ENCODE data around the gene CACNG8.
A peak's percentile ranks its signal among the peaks of the same experiment; 100 is the strongest.

CACNG8 gene

DNA sequence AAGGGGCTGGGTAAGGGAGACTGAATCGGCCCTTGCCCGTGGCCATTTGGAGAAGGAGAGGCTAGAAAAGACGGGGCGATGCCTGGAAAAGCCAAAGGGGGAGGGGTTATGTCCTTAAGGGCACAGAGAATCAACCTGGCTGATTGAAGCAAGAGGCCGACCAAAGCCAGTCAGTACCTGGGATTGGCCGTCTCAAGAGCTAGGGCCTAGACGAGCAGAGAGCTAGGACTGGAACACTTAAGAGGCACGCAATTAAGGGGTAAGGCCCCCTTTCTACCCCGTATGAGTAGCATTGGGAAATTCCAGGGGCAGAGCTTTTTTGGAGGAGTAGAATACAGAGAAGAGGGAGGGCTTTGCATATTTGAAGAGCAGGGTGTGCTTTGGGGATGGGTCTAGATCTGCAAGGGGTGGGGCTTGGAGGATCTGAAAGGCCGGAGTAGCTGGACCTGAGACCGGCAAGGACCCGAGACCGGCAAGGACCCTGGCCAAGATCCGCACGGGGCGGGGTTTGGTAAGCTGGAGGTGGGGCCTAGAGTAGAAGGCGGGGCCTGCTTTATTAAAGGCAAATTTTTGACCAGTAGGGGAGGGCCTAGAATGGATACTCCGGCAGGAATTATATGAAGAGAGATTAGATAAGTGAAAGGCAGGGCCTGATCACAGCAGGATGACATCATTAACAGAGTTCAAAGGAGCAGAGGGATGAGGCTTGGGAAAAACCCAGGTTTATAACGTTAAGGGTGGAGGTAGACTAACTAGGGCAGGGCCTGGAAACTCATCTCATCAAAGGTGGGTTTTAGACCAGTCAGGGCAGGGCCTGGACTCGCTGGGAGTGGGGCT lies 18.0 kb downstream of the CACNG8 start (continued):
- TF ChIP-seq, protein P1, sequence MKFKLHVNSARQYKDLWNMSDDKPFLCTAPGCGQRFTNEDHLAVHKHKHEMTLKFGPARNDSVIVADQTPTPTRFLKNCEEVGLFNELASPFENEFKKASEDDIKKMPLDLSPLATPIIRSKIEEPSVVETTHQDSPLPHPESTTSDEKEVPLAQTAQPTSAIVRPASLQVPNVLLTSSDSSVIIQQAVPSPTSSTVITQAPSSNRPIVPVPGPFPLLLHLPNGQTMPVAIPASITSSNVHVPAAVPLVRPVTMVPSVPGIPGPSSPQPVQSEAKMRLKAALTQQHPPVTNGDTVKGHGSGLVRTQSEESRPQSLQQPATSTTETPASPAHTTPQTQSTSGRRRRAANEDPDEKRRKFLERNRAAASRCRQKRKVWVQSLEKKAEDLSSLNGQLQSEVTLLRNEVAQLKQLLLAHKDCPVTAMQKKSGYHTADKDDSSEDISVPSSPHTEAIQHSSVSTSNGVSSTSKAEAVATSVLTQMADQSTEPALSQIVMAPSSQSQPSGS (tag by site-specific recombination; IDR thresholded peaks at IDR 0.05; ENCODE audit: low read depth): peak; percentile 97
- TF ChIP-seq, protein P2, sequence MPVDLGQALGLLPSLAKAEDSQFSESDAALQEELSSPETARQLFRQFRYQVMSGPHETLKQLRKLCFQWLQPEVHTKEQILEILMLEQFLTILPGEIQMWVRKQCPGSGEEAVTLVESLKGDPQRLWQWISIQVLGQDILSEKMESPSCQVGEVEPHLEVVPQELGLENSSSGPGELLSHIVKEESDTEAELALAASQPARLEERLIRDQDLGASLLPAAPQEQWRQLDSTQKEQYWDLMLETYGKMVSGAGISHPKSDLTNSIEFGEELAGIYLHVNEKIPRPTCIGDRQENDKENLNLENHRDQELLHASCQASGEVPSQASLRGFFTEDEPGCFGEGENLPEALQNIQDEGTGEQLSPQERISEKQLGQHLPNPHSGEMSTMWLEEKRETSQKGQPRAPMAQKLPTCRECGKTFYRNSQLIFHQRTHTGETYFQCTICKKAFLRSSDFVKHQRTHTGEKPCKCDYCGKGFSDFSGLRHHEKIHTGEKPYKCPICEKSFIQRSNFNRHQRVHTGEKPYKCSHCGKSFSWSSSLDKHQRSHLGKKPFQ (tag by site-specific recombination; IDR thresholded peaks at IDR 0.05): no peak
- TF ChIP-seq KLF8 (tag by site-specific recombination; IDR thresholded peaks at IDR 0.05): 0 out of 2 replicates have a peak, but pooled peaks have one; percentile 60
- peak; percentile 72 for TF ChIP-seq ZXDB (tag by site-specific recombination; IDR thresholded peaks at IDR 0.05)
- peak; percentile 79; the same call in 1 of the 2 replicates for TF ChIP-seq ZFP69B (tag by site-specific recombination; IDR thresholded peaks at IDR 0.05)
- peak; percentile 99 for TF ChIP-seq ZNF341 (tag by site-specific recombination; IDR thresholded peaks at IDR 0.05; ENCODE audit: low read depth)

DNA sequence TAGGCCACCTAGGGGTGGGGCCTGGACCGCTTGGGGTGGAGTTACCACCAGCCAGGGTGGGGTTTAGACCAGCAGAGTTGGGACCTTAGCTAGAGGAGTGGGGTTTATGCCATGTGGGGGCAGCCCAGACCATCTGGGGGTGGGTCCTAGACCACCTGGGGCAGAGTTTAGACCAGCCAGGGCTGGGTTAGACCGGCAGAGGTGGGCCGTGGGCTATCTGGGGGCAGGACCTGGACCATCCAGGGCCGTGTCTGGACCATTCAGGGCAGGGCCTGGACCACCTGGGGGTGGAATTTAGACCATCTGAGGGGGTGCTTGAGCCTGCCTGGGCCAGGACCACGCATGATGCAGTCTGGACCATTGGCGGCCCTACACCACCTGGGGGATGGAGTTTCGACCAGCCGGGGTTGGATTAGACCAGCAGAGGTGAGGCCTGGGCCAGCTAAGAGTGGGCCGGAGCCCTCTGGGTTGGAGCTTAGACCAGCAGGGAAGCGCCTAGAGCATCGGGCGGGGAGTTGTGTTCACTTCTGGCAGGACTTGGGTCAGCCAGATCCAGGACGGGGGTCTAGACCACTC lies 18.7 kb downstream of the CACNG8 start:
- Histone ChIP-seq H3K27ac (ENCODE audit: extremely low read depth, low read depth, low read length) (peak overlapping the region; percentile 12; the same call in 1 of the 2 replicates), H3K9me3 (ENCODE audit: control insufficient read depth, insufficient read depth, low read depth, low read length) (no peaks in the 10 kb centered on the region), H3K4me1 (ENCODE audit: control insufficient read depth, insufficient read depth, low read length) (peaks cover 18% of the 10 kb centered on the region), H3K36me3 (ENCODE audit: control insufficient read depth in 2 of 2, insufficient read depth in 1 of 2, low read length in 2 of 2) (no peaks in the 10 kb centered on the region), H3K4me3 (ENCODE audit: low read depth, low read length) (no peak overlapping the region)
- TF ChIP-seq, protein P3, sequence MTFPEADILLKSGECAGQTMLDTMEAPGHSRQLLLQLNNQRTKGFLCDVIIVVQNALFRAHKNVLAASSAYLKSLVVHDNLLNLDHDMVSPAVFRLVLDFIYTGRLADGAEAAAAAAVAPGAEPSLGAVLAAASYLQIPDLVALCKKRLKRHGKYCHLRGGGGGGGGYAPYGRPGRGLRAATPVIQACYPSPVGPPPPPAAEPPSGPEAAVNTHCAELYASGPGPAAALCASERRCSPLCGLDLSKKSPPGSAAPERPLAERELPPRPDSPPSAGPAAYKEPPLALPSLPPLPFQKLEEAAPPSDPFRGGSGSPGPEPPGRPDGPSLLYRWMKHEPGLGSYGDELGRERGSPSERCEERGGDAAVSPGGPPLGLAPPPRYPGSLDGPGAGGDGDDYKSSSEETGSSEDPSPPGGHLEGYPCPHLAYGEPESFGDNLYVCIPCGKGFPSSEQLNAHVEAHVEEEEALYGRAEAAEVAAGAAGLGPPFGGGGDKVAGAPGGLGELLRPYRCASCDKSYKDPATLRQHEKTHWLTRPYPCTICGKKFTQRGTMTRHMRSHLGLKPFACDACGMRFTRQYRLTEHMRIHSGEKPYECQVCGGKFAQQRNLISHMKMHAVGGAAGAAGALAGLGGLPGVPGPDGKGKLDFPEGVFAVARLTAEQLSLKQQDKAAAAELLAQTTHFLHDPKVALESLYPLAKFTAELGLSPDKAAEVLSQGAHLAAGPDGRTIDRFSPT (tag by site-specific recombination; IDR thresholded peaks at IDR 0.05): 0 out of 2 replicates have a peak, but pooled peaks have one; percentile 31
- peak; percentile 64 for TF ChIP-seq GLIS2 (tag by site-specific recombination; IDR thresholded peaks at IDR 0.05)
- no peak for TF ChIP-seq ZNF654 (tag by site-specific recombination; IDR thresholded peaks at IDR 0.05; ENCODE audit: low read depth)
- 0 out of 2 replicates have a peak, but pooled peaks have one; percentile 39 for TF ChIP-seq KLF1 (tag by site-specific recombination; IDR thresholded peaks at IDR 0.05)
- TF ChIP-seq ZNF423 (tag by site-specific recombination; IDR thresholded peaks at IDR 0.05): 0 out of 2 replicates have a peak, but pooled peaks have one; percentile 52
- TF ChIP-seq ZNF76 (tag by site-specific recombination; IDR thresholded peaks at IDR 0.05; ENCODE audit: borderline replicate concordance, low read depth): no peak
- CTCF ChIA-PET: interaction anchor here (0.6 to 1.2 kb wide), 6 partner anchors 16 to 188 kb away, joined by 3 to 7 read pairs (median 4); no protein-coding TSS in a partner anchor
- POLR2A ChIA-PET: interaction anchor here (1.0 to 1.4 kb wide), 2 partner anchors 10 to 156 kb away, joined by 3 to 6 read pairs; partner anchors contain the start of genes CACNG6 and CNOT3

DNA sequence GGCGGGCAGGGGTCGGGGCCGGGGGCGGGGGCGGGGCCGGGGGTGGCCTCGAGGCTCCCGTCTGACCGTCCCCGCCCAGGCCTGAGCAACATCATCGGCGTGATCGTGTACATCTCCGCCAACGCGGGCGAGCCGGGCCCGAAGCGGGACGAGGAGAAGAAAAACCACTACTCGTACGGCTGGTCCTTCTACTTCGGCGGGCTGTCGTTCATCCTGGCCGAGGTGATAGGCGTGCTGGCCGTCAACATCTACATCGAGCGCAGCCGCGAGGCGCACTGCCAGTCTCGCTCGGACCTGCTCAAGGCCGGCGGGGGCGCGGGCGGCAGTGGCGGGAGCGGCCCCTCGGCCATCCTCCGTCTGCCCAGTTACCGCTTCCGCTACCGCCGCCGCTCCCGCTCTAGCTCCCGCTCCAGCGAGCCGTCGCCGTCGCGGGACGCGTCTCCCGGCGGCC lies 19.3 kb downstream of the CACNG8 start:
- no peak overlapping the region for H3K4me3 ChIP-seq (ENCODE audit: low read depth, low read length)
- ChIA-PET POLR2A (no interaction called here), CTCF (no interaction called here)
- TF ChIP-seq, protein P4, sequence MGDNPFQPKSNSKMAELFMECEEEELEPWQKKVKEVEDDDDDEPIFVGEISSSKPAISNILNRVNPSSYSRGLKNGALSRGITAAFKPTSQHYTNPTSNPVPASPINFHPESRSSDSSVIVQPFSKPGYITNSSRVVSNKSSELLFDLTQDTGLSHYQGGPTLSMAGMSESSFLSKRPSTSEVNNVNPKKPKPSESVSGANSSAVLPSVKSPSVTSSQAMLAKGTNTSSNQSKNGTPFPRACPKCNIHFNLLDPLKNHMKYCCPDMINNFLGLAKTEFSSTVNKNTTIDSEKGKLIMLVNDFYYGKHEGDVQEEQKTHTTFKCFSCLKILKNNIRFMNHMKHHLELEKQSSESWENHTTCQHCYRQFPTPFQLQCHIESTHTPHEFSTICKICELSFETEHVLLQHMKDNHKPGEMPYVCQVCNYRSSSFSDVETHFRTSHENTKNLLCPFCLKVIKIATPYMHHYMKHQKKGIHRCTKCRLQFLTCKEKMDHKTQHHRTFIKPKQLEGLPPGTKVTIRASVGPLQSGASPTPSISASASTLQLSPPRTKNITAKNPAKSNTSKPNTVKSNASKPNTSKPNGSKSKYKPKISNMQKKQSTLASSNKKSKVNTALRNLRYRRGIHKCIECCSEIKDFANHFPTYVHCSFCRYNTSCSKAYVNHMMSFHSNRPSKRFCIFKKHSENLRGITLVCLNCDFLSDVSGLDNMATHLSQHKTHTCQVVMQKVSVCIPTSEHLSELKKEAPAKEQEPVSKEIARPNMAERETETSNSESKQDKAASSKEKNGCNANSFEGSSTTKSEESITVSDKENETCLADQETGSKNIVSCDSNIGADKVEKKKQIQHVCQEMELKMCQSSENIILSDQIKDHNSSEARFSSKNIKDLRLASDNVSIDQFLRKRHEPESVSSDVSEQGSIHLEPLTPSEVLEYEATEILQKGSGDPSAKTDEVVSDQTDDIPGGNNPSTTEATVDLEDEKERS (tag by site-specific recombination; IDR thresholded peaks at IDR 0.05): no peak
- no peak for TF ChIP-seq ZNF391 (tag by site-specific recombination; IDR thresholded peaks at IDR 0.05; ENCODE audit: borderline replicate concordance, low read depth)
- no peak for TF ChIP-seq MZF1 (tag by site-specific recombination; IDR thresholded peaks at IDR 0.05; ENCODE audit: borderline replicate concordance)
- H3K27ac ChIP-seq (ENCODE audit: extremely low read depth, low read depth, low read length): no peak overlapping the region
- no peaks in the 10 kb centered on the region for H3K36me3 ChIP-seq (ENCODE audit: control insufficient read depth in 2 of 2, insufficient read depth in 1 of 2, low read length in 2 of 2)
- peaks cover 18% of the 10 kb centered on the region for H3K4me1 ChIP-seq (ENCODE audit: control insufficient read depth, insufficient read depth, low read length)
- H3K9me3 ChIP-seq (ENCODE audit: control insufficient read depth, insufficient read depth, low read depth, low read length): no peaks in the 10 kb centered on the region

Data from HEK293 (cell line).